Measurements from ENCODE around the gene CKAP5. TPM values are rescaled to one million over a fixed set of nuclear protein-coding genes. Genes with fewer than 3 reads are reported as not detected.

Gene CKAP5
- total RNA-seq, 1 experiment from 2014 or later: 171 TPM

- Mint-ChIP-seq H3K36me3 (peaks cover 72% of the 10 kb centered on the region), H3K27ac (no peak overlapping the region), H3K4me3 (no peak overlapping the region), H3K4me1 (no peaks in the 10 kb centered on the region), H3K9me3 (peaks cover 5% of the 10 kb centered on the region), H3K27me3 (ENCODE audit: low read depth) (no peaks in the 10 kb centered on the region)
- ATAC-seq (no peak), DNase-seq (ENCODE audit: low spot score) (no peak)
- TF ChIP-seq FOXP1 (CRISPR knock-in tag; IDR thresholded peaks at IDR 0.05; ENCODE audit: borderline replicate concordance): no peak
- no peak for TF ChIP-seq ZNF532 (CRISPR knock-in tag; IDR thresholded peaks at IDR 0.05; ENCODE audit: borderline replicate concordance)
- no peak for TF ChIP-seq SMAD4 (CRISPR knock-in tag; IDR thresholded peaks at IDR 0.05)
- TF ChIP-seq ZNF423 (CRISPR knock-in tag; IDR thresholded peaks at IDR 0.05): no peak
- TF ChIP-seq HMGXB4 (CRISPR knock-in tag; IDR thresholded peaks at IDR 0.05): no peak
- no peak for TF ChIP-seq GTF2I (CRISPR knock-in tag; conservative IDR thresholded peaks at IDR 0.05)
- no peak for TF ChIP-seq ZNF219 (CRISPR knock-in tag; IDR thresholded peaks at IDR 0.05; ENCODE audit: borderline replicate concordance)
- no peak for TF ChIP-seq PREB (CRISPR knock-in tag; IDR thresholded peaks at IDR 0.05; ENCODE audit: borderline replicate concordance)
- TF ChIP-seq E2F4 (CRISPR knock-in tag; IDR thresholded peaks at IDR 0.05; ENCODE audit: borderline replicate concordance, low read depth): no peak
- no peak for TF ChIP-seq ZNF138 (CRISPR knock-in tag; conservative IDR thresholded peaks at IDR 0.05)
- TF ChIP-seq FOXJ3 (CRISPR knock-in tag; IDR thresholded peaks at IDR 0.05; ENCODE audit: borderline replicate concordance): no peak
- no peak for TF ChIP-seq ZNF317 (CRISPR knock-in tag; IDR thresholded peaks at IDR 0.05; ENCODE audit: borderline replicate concordance, low read depth)
- no peak for TF ChIP-seq ARID4B (CRISPR knock-in tag; IDR thresholded peaks at IDR 0.05; ENCODE audit: borderline replicate concordance)
- TF ChIP-seq ZBTB21 (CRISPR knock-in tag; IDR thresholded peaks at IDR 0.05; ENCODE audit: borderline replicate concordance): no peak
- TF ChIP-seq TEAD4 (CRISPR knock-in tag; IDR thresholded peaks at IDR 0.05): no peak
- TF ChIP-seq USF2 (CRISPR knock-in tag; IDR thresholded peaks at IDR 0.05): no peak
- no peak for TF ChIP-seq ZNF416 (CRISPR knock-in tag; IDR thresholded peaks at IDR 0.05)
- ChIA-PET CTCF (interaction anchor here (1.4 kb wide), 1 partner anchor 276 kb away, joined by 4 read pairs; no protein-coding TSS in a partner anchor), POLR2A (interaction anchor here (0.8 kb wide), 1 partner anchor 26 kb away, joined by 3 read pairs; no protein-coding TSS in a partner anchor)
Observed at GRCh38 chr11:46886211-46886610, 40.1 kb upstream of the CKAP5 start.
